Muscle of leg (tissue), 16 donors: ENCODE measurements around the gene PTF1A. TPM values are rescaled to one million over a fixed set of nuclear protein-coding genes. Genes with fewer than 3 reads are reported as not detected.

Experiments used
- DNase-seq: peaks from one replicate; pipeline ENCODE4 v3.0.0; 2013
- H3K27ac ChIP-seq: one replicate; pipeline ENCODE4 v1.5.1; 2013; ENCODE audit warnings: mild to moderate bottlenecking, low read length, control low read depth
- H3K27me3 ChIP-seq: one replicate; pipeline ENCODE4 v1.6.1; 2013; ENCODE audit warnings: low read length; ENCODE audit not compliant: control insufficient read depth, insufficient read depth
- H3K36me3 ChIP-seq: one replicate; pipeline ENCODE4 v1.6.1; 2013; ENCODE audit warnings: low read length; ENCODE audit not compliant: control insufficient read depth, insufficient read depth
- H3K4me1 ChIP-seq: one replicate; pipeline ENCODE4 v1.6.1; 2013; ENCODE audit warnings: low read length; ENCODE audit not compliant: control insufficient read depth, insufficient read depth
- H3K4me3 ChIP-seq: one replicate; pipeline ENCODE4 v1.5.1; 2013; ENCODE audit warnings: low read length, control low read depth
- H3K9me3 ChIP-seq: replicated peaks from 2 replicates; pipeline ENCODE4 v1.6.1; 2013; ENCODE audit warnings: low read depth, low read length; ENCODE audit not compliant: control insufficient read depth
- WGBS: methylation state at CpG from one replicate; pipeline ENCODE4 v1.1.5; 2013; ENCODE audit warnings: missing lambda C conversion rate; ENCODE audit not compliant: insufficient coverage; 5-methylcytosine and 5-hydroxymethylcytosine counted together
- long read RNA-seq, 11 donors: transcript quantifications; one replicate each; lab custom pipeline, GENCODE V29; 2026
- polyA plus RNA-seq, 8 donors: library from polyadenylated mRNA; unstranded; fragments of 120-200 nt; gene quantifications; one replicate each; pipeline versions ENCODE4 v1.2.1 to v1.2.3, GENCODE V29; 2013; ENCODE audit warnings: inconsistent platforms in 1 of 8, low replicate concordance in 1 of 8; ENCODE audit not compliant: insufficient read length in 8 of 8, insufficient read depth in 1 of 8
- total RNA-seq: library from RNA; stranded (reverse); fragments of 120-200 nt; gene quantifications from one replicate; pipeline ENCODE4 v1.2.4, GENCODE V29; 2013

The PTF1A gene, protein sequence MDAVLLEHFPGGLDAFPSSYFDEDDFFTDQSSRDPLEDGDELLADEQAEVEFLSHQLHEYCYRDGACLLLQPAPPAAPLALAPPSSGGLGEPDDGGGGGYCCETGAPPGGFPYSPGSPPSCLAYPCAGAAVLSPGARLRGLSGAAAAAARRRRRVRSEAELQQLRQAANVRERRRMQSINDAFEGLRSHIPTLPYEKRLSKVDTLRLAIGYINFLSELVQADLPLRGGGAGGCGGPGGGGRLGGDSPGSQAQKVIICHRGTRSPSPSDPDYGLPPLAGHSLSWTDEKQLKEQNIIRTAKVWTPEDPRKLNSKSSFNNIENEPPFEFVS
- total RNA-seq (not detected), polyA plus RNA-seq (not detected)
- long read RNA-seq, donor 1 = 0 reads
- long read RNA-seq, donor 2 = 0 reads
- long read RNA-seq, donor 3 = 0 reads
- long read RNA-seq, donor 4 = 0 reads
- long read RNA-seq, donor 5 = 0 reads
- long read RNA-seq, donor 6 = 0 reads
- long read RNA-seq, donor 7 = 0 reads
- long read RNA-seq, donor 8 = 0 reads
- long read RNA-seq, donor 9 = 0 reads
- long read RNA-seq, donor 10 = 0 reads
- long read RNA-seq, donor 11 = 0 reads

DNA sequence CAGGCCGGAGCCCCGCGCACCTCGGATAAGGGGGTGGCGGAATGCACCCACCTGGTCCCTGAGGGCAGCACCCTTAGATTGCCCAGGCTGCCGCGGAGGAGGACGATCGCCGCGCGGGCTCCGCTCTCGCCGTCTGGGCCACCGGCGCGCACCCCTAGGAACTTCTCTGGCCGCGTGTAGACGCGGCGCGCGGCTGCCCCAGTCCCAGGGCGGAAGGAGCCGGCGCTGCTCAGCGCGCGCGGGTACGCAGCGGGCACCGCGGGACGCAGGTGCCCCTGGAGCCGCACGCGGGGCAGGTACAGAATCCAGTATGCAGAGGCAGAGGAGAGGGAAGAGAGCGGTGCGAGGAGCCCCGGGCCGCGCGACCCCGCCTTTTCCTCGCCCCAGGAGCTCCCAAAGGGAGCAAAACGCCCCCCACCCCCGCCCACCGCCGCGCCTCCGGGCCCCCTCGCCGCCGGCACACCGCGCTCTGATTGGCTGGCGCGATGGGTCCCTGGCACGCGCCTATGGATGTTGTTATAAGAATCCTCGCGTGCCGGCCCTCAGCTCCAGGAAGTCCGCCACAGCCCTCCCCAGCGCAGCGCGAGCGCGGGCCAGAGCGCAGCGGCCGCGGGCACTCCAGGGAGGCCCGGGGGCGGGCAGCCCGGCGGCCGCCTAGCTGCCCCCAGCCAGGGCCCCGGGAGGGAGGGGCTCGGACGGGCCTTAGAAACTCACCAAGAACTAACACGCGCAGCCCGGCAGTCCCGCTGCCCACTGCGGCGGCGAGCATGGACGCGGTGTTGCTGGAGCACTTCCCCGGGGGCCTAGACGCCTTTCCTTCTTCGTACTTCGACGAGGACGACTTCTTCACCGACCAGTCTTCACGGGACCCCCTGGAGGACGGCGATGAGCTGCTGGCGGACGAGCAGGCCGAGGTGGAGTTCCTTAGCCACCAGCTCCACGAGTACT lies at the start of gene PTF1A:
TSS of gene PTF1A (plus strand) at position 549 of the 948 bp plus-strand sequence. CDS start at position 768, 219 bp downstream.
- no peaks in the 10 kb centered on the region for H3K36me3 ChIP-seq
- no peak within 1 kb of the TSS for H3K4me3 ChIP-seq

GRCh38 chr10:23146258-23146657 lies 45.9 kb upstream of the PTF1A start:
- Histone ChIP-seq H3K36me3 (no peaks in the 10 kb centered on the region), H3K4me1 (peaks cover 9% of the 10 kb centered on the region), H3K9me3 (no peaks in the 10 kb centered on the region), H3K27ac (no peak overlapping the region), H3K4me3 (no peak overlapping the region), H3K27me3 (peaks cover 9% of the 10 kb centered on the region)
- 56% methylated on average over 6 of the region's 9 CpGs for WGBS
- DNase-seq = no peak

More for the DNA sequence above, at the start of gene PTF1A:
- Histone ChIP-seq H3K27me3 (peaks cover 93% of the 10 kb centered on the region), H3K9me3 (no peaks in the 10 kb centered on the region), H3K27ac (no peak within 1 kb of the TSS), H3K4me1 (peaks cover 6% of the 10 kb centered on the region)
- WGBS = under 1% methylated on average over 94 of the region's 107 CpGs
- DNase-seq = no peak

DNA sequence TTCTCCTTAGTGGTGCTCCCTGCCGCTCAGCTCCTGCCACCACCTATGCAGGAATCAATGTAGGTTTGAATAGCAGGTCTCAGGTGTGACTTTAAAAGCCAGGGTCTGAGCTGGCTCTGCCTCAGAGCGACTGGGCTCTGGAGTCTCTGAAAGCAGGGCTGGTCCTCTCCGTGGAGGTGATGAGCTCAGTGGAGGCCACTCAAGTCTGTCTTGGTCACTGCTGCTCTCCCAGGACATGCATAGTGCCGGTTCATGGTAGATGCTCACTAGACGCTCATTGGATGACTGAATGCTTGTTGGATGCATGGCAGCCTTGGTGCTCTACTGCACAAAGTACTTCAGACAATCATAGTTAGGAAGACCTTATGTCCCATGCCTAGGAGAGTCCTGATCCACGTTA lies 45.1 kb upstream of the PTF1A start:
- H3K27ac ChIP-seq = no peak overlapping the region
- H3K27me3 ChIP-seq = peaks cover 9% of the 10 kb centered on the region
- H3K4me1 ChIP-seq = peaks cover 9% of the 10 kb centered on the region
- DNase-seq = no peak
- 75% methylated on average over 4 of the region's 6 CpGs for WGBS
- H3K36me3 ChIP-seq = no peaks in the 10 kb centered on the region
- no peaks in the 10 kb centered on the region for H3K9me3 ChIP-seq
- no peak overlapping the region for H3K4me3 ChIP-seq

- WGBS = 93% methylated on average over 11 of the region's 19 CpGs
- no peak overlapping the region for H3K4me3 ChIP-seq
- H3K4me1 ChIP-seq = peaks cover 9% of the 10 kb centered on the region
- no peak for DNase-seq
- H3K27ac ChIP-seq = no peak overlapping the region
- peaks cover 9% of the 10 kb centered on the region for H3K27me3 ChIP-seq
- no peaks in the 10 kb centered on the region for H3K36me3 ChIP-seq
- H3K9me3 ChIP-seq = no peaks in the 10 kb centered on the region
These were observed 43.9 kb upstream of the PTF1A start for GRCh38 chr10:23148214-23148613.

DNA sequence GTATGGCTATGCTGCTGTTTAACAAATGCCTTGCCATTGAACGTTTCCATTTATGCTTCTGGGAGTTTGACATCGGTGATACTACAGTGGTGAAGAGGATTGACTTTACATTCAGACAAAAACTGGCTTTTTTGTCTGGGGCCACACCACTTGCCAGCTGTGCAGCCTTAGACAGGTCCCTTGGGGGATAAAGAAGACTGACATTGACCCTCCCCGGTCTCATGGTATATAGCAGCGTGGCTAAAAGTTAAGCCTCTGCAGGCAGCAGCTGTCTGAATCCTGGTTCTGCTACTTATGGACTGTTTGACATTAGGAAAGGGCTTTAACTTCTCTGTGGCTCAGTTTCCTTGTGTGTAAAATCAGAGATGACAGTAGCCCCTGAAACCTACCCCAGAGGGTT lies 42.0 kb upstream of the PTF1A start:
- no peaks in the 10 kb centered on the region for H3K36me3 ChIP-seq
- peaks cover 9% of the 10 kb centered on the region for H3K4me1 ChIP-seq
- no peak overlapping the region for H3K4me3 ChIP-seq
- H3K27me3 ChIP-seq = peaks cover 9% of the 10 kb centered on the region
- H3K9me3 ChIP-seq = no peaks in the 10 kb centered on the region
- peak; percentile 36 for DNase-seq
- no peak overlapping the region for H3K27ac ChIP-seq
- 66% methylated on average over 2 of the region's 4 CpGs for WGBS

GRCh38 chr10:23150610-23151009 lies 41.5 kb upstream of the PTF1A start:
- Histone ChIP-seq H3K36me3 (no peaks in the 10 kb centered on the region), H3K4me1 (peaks cover 9% of the 10 kb centered on the region), H3K27ac (no peak overlapping the region), H3K27me3 (peaks cover 8% of the 10 kb centered on the region), H3K4me3 (no peak overlapping the region), H3K9me3 (no peaks in the 10 kb centered on the region)
- no peak for DNase-seq
- WGBS = 66% methylated on average over 9 of the region's 12 CpGs

- WGBS = 78% methylated on average over 7 of the region's 7 CpGs
- no peak overlapping the region for H3K27ac ChIP-seq
- no peaks in the 10 kb centered on the region for H3K9me3 ChIP-seq
- no peak for DNase-seq
- peaks cover 9% of the 10 kb centered on the region for H3K4me1 ChIP-seq
- H3K36me3 ChIP-seq = no peaks in the 10 kb centered on the region
- H3K4me3 ChIP-seq = no peak overlapping the region
- peaks cover 9% of the 10 kb centered on the region for H3K27me3 ChIP-seq
These were observed 41.0 kb upstream of the PTF1A start for GRCh38 chr10:23151071-23151470.

DNA sequence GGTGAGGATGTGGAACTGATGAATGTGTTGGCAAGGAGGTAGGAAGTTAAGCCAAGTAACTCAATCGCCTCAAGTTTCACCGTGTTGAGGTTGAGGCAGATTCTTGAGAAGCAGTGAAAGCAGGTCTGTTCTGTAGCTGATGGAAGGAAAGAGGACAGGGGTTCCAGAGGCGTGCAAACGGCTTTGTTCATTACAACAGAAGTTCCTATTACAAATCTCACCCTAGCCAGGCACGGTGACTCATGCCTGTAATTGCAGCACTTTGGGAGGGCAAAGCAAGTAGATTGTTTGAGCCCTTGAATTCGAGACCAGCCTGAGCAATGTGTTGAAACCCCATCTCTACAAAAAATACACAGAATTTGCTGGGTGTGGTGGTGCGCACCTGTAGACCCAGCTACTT lies 36.9 kb upstream of the PTF1A start:
- H3K27ac ChIP-seq = no peak overlapping the region
- H3K4me1 ChIP-seq = peaks cover 9% of the 10 kb centered on the region
- 42% methylated on average over 2 of the region's 7 CpGs for WGBS
- H3K27me3 ChIP-seq = peaks cover 10% of the 10 kb centered on the region
- no peak overlapping the region for H3K4me3 ChIP-seq
- no peaks in the 10 kb centered on the region for H3K9me3 ChIP-seq
- no peaks in the 10 kb centered on the region for H3K36me3 ChIP-seq
- no peak for DNase-seq

- Histone ChIP-seq H3K27me3 (peaks cover 13% of the 10 kb centered on the region), H3K27ac (no peak overlapping the region), H3K36me3 (no peaks in the 10 kb centered on the region), H3K4me3 (no peak overlapping the region), H3K4me1 (no peaks in the 10 kb centered on the region), H3K9me3 (no peaks in the 10 kb centered on the region)
- 63% methylated on average over 5 of the region's 10 CpGs for WGBS
- no peak for DNase-seq
These were observed 35.5 kb upstream of the PTF1A start for GRCh38 chr10:23156447-23157150.
